ENCODE results near the gene TTC28. TPM values are rescaled to one million over a fixed set of nuclear protein-coding genes. Genes with fewer than 3 reads are reported as not detected.

The TTC28 gene
- total and polyA plus RNA-seq, 2 donors (not counting 3 experiments of a cell fraction or from before 2014, with no cell fraction given): 16.5 to 51.1 TPM

- POLR2A ChIA-PET: no interaction called here
- Histone ChIP-seq H3K27me3 (ENCODE audit: control insufficient read depth in 2 of 2, insufficient read depth in 2 of 2, low read length in 2 of 2) (no peaks in the 10 kb centered on the region), H3K4me3 (replicated peaks in 1 of 3; ENCODE audit: insufficient read depth in 1 of 3, low read depth in 1 of 3, low read length in 3 of 3) (no peak overlapping the region), H3K9me1 (replicated peaks; ENCODE audit: control insufficient read depth, extremely low read depth, insufficient read depth, low read length) (no peaks in the 10 kb centered on the region), H3K9ac (replicated peaks; ENCODE audit: extremely low read depth, insufficient read depth, low read length) (no peak overlapping the region), H3K9me3 (replicated peaks; ENCODE audit: control insufficient read depth, insufficient read depth, low read length) (no peaks in the 10 kb centered on the region), H3K27ac (ENCODE audit: insufficient read depth, low read depth, low read length) (no peak overlapping the region), H3K79me2 (ENCODE audit: control insufficient read depth, insufficient read depth, low read length) (no peaks in the 10 kb centered on the region), H2AFZ (ENCODE audit: low read depth, low read length) (no peak overlapping the region), H3K4me2 (ENCODE audit: insufficient read depth, low read length) (no peak overlapping the region), H3K36me3 (ENCODE audit: control insufficient read depth in 2 of 2, extremely low read depth in 1 of 2, insufficient read depth in 2 of 2, low read length in 2 of 2) (no peaks in the 10 kb centered on the region), H3K4me1 (ENCODE audit: control insufficient read depth, extremely low read depth, insufficient read depth, low read length) (no peaks in the 10 kb centered on the region), H4K20me1 (replicated peaks; ENCODE audit: control insufficient read depth, extremely low read depth, insufficient read depth, low read length) (no peaks in the 10 kb centered on the region)
- BruUV-seq (replicated peaks): no TSS peak
- CTCF ChIA-PET: no interaction called here
- dilution Hi-C loops (cut with MboI; ENCODE audit: extremely low pct_ligation_motif_present, low sequenced_read_pairs): no loop called here
- FAIRE-seq (no peak), DNase-seq (ENCODE audit: low read depth, low spot score) (no peak)
- TF ChIP-seq GATA2 (IDR thresholded peaks at IDR 0.05; ENCODE audit: insufficient read depth, insufficient read length, low read depth, low read length): no peak
- no peak for TF ChIP-seq MYC (IDR thresholded peaks at IDR 0.05; ENCODE audit: low read depth, low read length)
- intact Hi-C loops (cut with micrococcal nuclease): no loop called here
Observed at GRCh38 chr22:27941143-27941542, 738.5 kb downstream of the TTC28 start.

- no peak overlapping the region for H3K4me3 ChIP-seq (replicated peaks in 1 of 3; ENCODE audit: insufficient read depth in 1 of 3, low read depth in 1 of 3, low read length in 3 of 3)
- no peaks in the 10 kb centered on the region for H3K9me3 ChIP-seq (replicated peaks; ENCODE audit: control insufficient read depth, insufficient read depth, low read length)
- no peaks in the 10 kb centered on the region for H3K36me3 ChIP-seq (ENCODE audit: control insufficient read depth in 2 of 2, extremely low read depth in 1 of 2, insufficient read depth in 2 of 2, low read length in 2 of 2)
- no peak for TF ChIP-seq POLR2AphosphoS5 (IDR thresholded peaks at IDR 0.05; ENCODE audit: insufficient read depth, low read depth, low read length)
- no peak for TF ChIP-seq JUN (IDR thresholded peaks at IDR 0.05; ENCODE audit: borderline replicate concordance, insufficient read depth, insufficient read length, low read depth)
- TF ChIP-seq POLR2A (IDR thresholded peaks at IDR 0.05; ENCODE audit: low read depth, low read length): no peak
- TF ChIP-seq, protein P1, sequence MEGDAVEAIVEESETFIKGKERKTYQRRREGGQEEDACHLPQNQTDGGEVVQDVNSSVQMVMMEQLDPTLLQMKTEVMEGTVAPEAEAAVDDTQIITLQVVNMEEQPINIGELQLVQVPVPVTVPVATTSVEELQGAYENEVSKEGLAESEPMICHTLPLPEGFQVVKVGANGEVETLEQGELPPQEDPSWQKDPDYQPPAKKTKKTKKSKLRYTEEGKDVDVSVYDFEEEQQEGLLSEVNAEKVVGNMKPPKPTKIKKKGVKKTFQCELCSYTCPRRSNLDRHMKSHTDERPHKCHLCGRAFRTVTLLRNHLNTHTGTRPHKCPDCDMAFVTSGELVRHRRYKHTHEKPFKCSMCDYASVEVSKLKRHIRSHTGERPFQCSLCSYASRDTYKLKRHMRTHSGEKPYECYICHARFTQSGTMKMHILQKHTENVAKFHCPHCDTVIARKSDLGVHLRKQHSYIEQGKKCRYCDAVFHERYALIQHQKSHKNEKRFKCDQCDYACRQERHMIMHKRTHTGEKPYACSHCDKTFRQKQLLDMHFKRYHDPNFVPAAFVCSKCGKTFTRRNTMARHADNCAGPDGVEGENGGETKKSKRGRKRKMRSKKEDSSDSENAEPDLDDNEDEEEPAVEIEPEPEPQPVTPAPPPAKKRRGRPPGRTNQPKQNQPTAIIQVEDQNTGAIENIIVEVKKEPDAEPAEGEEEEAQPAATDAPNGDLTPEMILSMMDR (IDR thresholded peaks at IDR 0.05; ENCODE audit: extremely low read depth in 1 of 2, insufficient read depth in 1 of 2, low read depth in 1 of 2, low read length in 2 of 2): peak in 1 of 2 donors; percentile 2
- FAIRE-seq (no peak), DNase-seq (ENCODE audit: low read depth, low spot score) (no peak)
- CTCF ChIA-PET: interaction anchor here (0.6 to 1.6 kb wide), 7 partner anchors 12 to 72 kb away, joined by 3 to 5 read pairs (median 4); partner anchors contain the start of gene PITPNB
- no peaks in the 10 kb centered on the region for H3K79me2 ChIP-seq (ENCODE audit: control insufficient read depth, insufficient read depth, low read length)
- no peaks in the 10 kb centered on the region for H4K20me1 ChIP-seq (replicated peaks; ENCODE audit: control insufficient read depth, extremely low read depth, insufficient read depth, low read length)
- POLR2A ChIA-PET: no interaction called here
- intact Hi-C loops (cut with micrococcal nuclease): no loop called here
- no peak overlapping the region for H2AFZ ChIP-seq (ENCODE audit: low read depth, low read length)
- BruUV-seq (replicated peaks): no TSS peak
- H3K4me1 ChIP-seq (ENCODE audit: control insufficient read depth, extremely low read depth, insufficient read depth, low read length): no peaks in the 10 kb centered on the region
- no peak overlapping the region for H3K9ac ChIP-seq (replicated peaks; ENCODE audit: extremely low read depth, insufficient read depth, low read length)
- H3K4me2 ChIP-seq (ENCODE audit: insufficient read depth, low read length): no peak overlapping the region
- H3K9me1 ChIP-seq (replicated peaks; ENCODE audit: control insufficient read depth, extremely low read depth, insufficient read depth, low read length): no peaks in the 10 kb centered on the region
- H3K27ac ChIP-seq (ENCODE audit: insufficient read depth, low read depth, low read length): no peak overlapping the region
- no peaks in the 10 kb centered on the region for H3K27me3 ChIP-seq (ENCODE audit: control insufficient read depth in 2 of 2, insufficient read depth in 2 of 2, low read length in 2 of 2)
- dilution Hi-C loops (cut with MboI; ENCODE audit: extremely low pct_ligation_motif_present, low sequenced_read_pairs): no loop called here
Observed at GRCh38 chr22:27937453-27937852, 742.2 kb downstream of the TTC28 start.

Data from endothelial cell of umbilical vein (primary cell).